Left lung (tissue), 10 donors: ENCODE data around the gene RD3L. TPM values are rescaled to one million over a fixed set of nuclear protein-coding genes. Genes with fewer than 3 reads are reported as not detected.

ENCODE experiments used
- ATAC-seq: fragments of 200-7000 bp; cut with Tn5 transposase; one replicate; pipeline ENCODE4 v1.9.1; 2020; ENCODE audit warnings: moderate library complexity
- DNase-seq, 4 donors: peaks; one replicate each; pipeline ENCODE4 v3.0.0-alpha.2; 2013 to 2020
- H3K27ac ChIP-seq, 2 donors: fragments of 200-600 bp; sonication (generic) in 1 of 2; one replicate each; pipeline versions ENCODE4 v1.5.0 to v1.8.0; 2020 to 2021
- H3K27me3 ChIP-seq, 2 donors: fragments of 200-600 bp; sonication (generic) in 1 of 2; one replicate each; pipeline versions ENCODE4 v1.5.0 to v1.8.0; 2020 to 2021
- H3K36me3 ChIP-seq, 2 donors: fragments of 200-600 bp; sonication (generic) in 1 of 2; one replicate each; pipeline versions ENCODE4 v1.5.0 to v1.8.0; 2020 to 2021
- H3K4me1 ChIP-seq, 2 donors: fragments of 200-600 bp; one replicate each; pipeline ENCODE4 v1.8.0; 2021
- H3K4me3 ChIP-seq, 2 donors: fragments of 200-600 bp; sonication (generic) in 1 of 2; one replicate each; pipeline versions ENCODE4 v1.5.0 to v1.8.0; 2020 to 2021; ENCODE audit warnings: mild to moderate bottlenecking in 1 of 2
- H3K9me3 ChIP-seq, 2 donors: fragments of 200-600 bp; sonication (generic) in 1 of 2; one replicate each; pipeline versions ENCODE4 v1.5.0 to v1.8.0; 2020 to 2021
- CTCF ChIP-seq, 2 donors: fragments of 200-600 bp; sonication (generic) in 1 of 2; IDR thresholded peaks; one replicate each; pipeline versions ENCODE4 v1.5.0 to v1.8.0; 2021; ENCODE audit warnings: antibody characterized with exemption in 2 of 2
- intact Hi-C, 2 donors: fragments of 100-400 bp; cut with DNase I; formaldehyde crosslinking; loops; one replicate each; pipeline versions ENCODE4 v1.11.2 to v1.14.2; 2022
- polyA plus RNA-seq, 6 donors: library from polyadenylated mRNA; unstranded; fragments of 120-200 nt; gene quantifications; one replicate each; pipeline ENCODE4 v1.2.1, GENCODE V29; 2013; ENCODE audit not compliant: insufficient read length in 6 of 6
- total RNA-seq, 2 donors: library from RNA; stranded (reverse); fragmentation: NEBNext Ultra II Directional; extraction: Animal tissue kit (Norgen Biotek cat#: 25700); gene quantifications; one replicate each; pipeline ENCODE4 v1.2.1, GENCODE V29; 2021
- donor health status: DM: no; HTN: yes; CAD: no.
- donor health status: DM: no; HTN: no; CAD: no.

Gene RD3L
- total and polyA plus RNA-seq, 8 donors, result 0.13 to 0.28 (median 0.19) TPM; not detected in 2

GRCh38 chr14:103941462-103941861 lies 867 bp downstream of the RD3L start:
- no peak for ATAC-seq
- no peak for TF ChIP-seq CTCF (IDR thresholded peaks at IDR 0.05)
- intact Hi-C loops, result no loop called here
- no peaks in the 10 kb centered on the region for H3K9me3 ChIP-seq
- no peak for DNase-seq
- H3K36me3 ChIP-seq, result no peaks in the 10 kb centered on the region
- peaks cover 6 to 19% of the 10 kb centered on the region in 2 donors for H3K27me3 ChIP-seq
- no peaks in the 10 kb centered on the region for H3K4me1 ChIP-seq
- no peak overlapping the region for H3K27ac ChIP-seq
- H3K4me3 ChIP-seq, result no peak overlapping the region

- Histone ChIP-seq H3K36me3 (no peaks in the 10 kb centered on the region), H3K4me3 (no peak overlapping the region), H3K27me3 (no peaks in the 10 kb centered on the region), H3K4me1 (peaks cover 0 to 27% of the 10 kb centered on the region in 2 donors), H3K27ac (no peak overlapping the region), H3K9me3 (no peaks in the 10 kb centered on the region)
- intact Hi-C loops, result no loop called here
- TF ChIP-seq CTCF (IDR thresholded peaks at IDR 0.05), result no peak
- no peak for DNase-seq
- ATAC-seq, result no peak
These were observed 7.2 kb downstream of the RD3L start for GRCh38 chr14:103935102-103935501.

GRCh38 chr14:103932791-103933490 lies 9.4 kb downstream of the RD3L start:
- DNase-seq, result no peak
- Histone ChIP-seq H3K36me3 (no peaks in the 10 kb centered on the region), H3K27me3 (peaks cover 0 to 1% of the 10 kb centered on the region in 2 donors), H3K27ac (peak overlapping the region in 1 of 2 donors; percentile 84), H3K4me3 (peak overlapping the region in 1 of 2 donors; percentile 10), H3K4me1 (peaks cover 0 to 28% of the 10 kb centered on the region in 2 donors), H3K9me3 (no peaks in the 10 kb centered on the region)
- intact Hi-C loops, result no loop called here
- TF ChIP-seq CTCF (IDR thresholded peaks at IDR 0.05), result no peak
- no peak for ATAC-seq

- DNase-seq (no peak), ATAC-seq (no peak)
- no peaks in the 10 kb centered on the region for H3K36me3 ChIP-seq
- peaks cover 0 to 4% of the 10 kb centered on the region in 2 donors for H3K27me3 ChIP-seq
- peak overlapping the region in 1 of 2 donors; percentile 84 for H3K27ac ChIP-seq
- H3K4me1 ChIP-seq, result peaks cover 0 to 28% of the 10 kb centered on the region in 2 donors
- H3K9me3 ChIP-seq, result no peaks in the 10 kb centered on the region
- TF ChIP-seq CTCF (IDR thresholded peaks at IDR 0.05), result no peak
- H3K4me3 ChIP-seq, result no peak overlapping the region
- intact Hi-C loops, result no loop called here
These were observed 10.9 kb downstream of the RD3L start for GRCh38 chr14:103931422-103931821.

GRCh38 chr14:103930051-103930604 lies 12.2 kb downstream of the RD3L start:
- intact Hi-C loops, result no loop called here
- DNase-seq (no peak), ATAC-seq (no peak)
- peak overlapping the region in 1 of 2 donors; percentile 84 for H3K27ac ChIP-seq
- H3K9me3 ChIP-seq, result no peaks in the 10 kb centered on the region
- H3K4me3 ChIP-seq, result no peak overlapping the region
- H3K4me1 ChIP-seq, result peaks cover 0 to 28% of the 10 kb centered on the region in 2 donors
- no peak for TF ChIP-seq CTCF (IDR thresholded peaks at IDR 0.05)
- H3K27me3 ChIP-seq, result peaks cover 0 to 4% of the 10 kb centered on the region in 2 donors
- no peaks in the 10 kb centered on the region for H3K36me3 ChIP-seq
